Brain microvascular endothelial cell (primary cell): ENCODE results near the gene OLAH.

Source experiments
- DNase-seq: peaks from one replicate; pipeline ENCODE4 v3.0.0-alpha.2; 2020
- H3K27ac ChIP-seq: fragments of 250-450 bp; sonication (Bioruptor Pico); 2 replicates; pipeline ENCODE4 v1.5.1; 2020; ENCODE audit warnings: mild to moderate bottlenecking, moderate library complexity
- H3K27me3 ChIP-seq: fragments of 250-450 bp; sonication (Bioruptor Pico); replicated peaks from 2 replicates; pipeline ENCODE4 v1.5.1; 2020; ENCODE audit warnings: mild to moderate bottlenecking
- H3K36me3 ChIP-seq: fragments of 250-450 bp; sonication (Bioruptor Pico); replicated peaks from 2 replicates; pipeline ENCODE4 v1.5.1; 2020; ENCODE audit warnings: mild to moderate bottlenecking
- H3K4me3 ChIP-seq: 2 replicates; pipeline ENCODE4 v1.5.1; 2011; ENCODE audit warnings: low read depth, mild to moderate bottlenecking, control low read depth, low read length, moderate library complexity
- CTCF ChIP-seq: IDR thresholded peaks from 2 replicates; pipeline ENCODE4 v1.5.1; 2011; ENCODE audit warnings: low read depth, mild to moderate bottlenecking, moderate library complexity, low read length, control low read depth, inconsistent platforms; ENCODE audit errors: missing control alignments
- in situ Hi-C: cut with HindIII; loops from 2 replicates; pipeline ENCODE4 v1.10.0; 2017; ENCODE audit warnings: low sequenced_read_pairs, low pct_ligation_motif_present

The OLAH gene

GRCh38 chr10:15060638-15061037, 16.9 kb downstream of the OLAH start:
- no peak for DNase-seq
- no peak overlapping the region for H3K27ac ChIP-seq
- no peak for TF ChIP-seq CTCF
- H3K36me3 ChIP-seq: peaks cover 16% of the 10 kb centered on the region
- H3K27me3 ChIP-seq: no peaks in the 10 kb centered on the region
- in situ Hi-C loops: no loop called here
- H3K4me3 ChIP-seq: no peak overlapping the region

GRCh38 chr10:15067154-15067553, 23.4 kb downstream of the OLAH start:
- DNase-seq: no peak
- Histone ChIP-seq H3K36me3 (peaks cover 10% of the 10 kb centered on the region), H3K4me3 (no peak overlapping the region), H3K27ac (no peak overlapping the region), H3K27me3 (no peaks in the 10 kb centered on the region)
- TF ChIP-seq CTCF: no peak
- in situ Hi-C loops: no loop called here

GRCh38 chr10:15068802-15069201, 25.1 kb downstream of the OLAH start:
- no peak overlapping the region for H3K4me3 ChIP-seq
- DNase-seq: peak; percentile 77
- peaks cover 10% of the 10 kb centered on the region for H3K36me3 ChIP-seq
- H3K27me3 ChIP-seq: no peaks in the 10 kb centered on the region
- in situ Hi-C loops: no loop called here
- no peak for TF ChIP-seq CTCF
- no peak overlapping the region for H3K27ac ChIP-seq

- H3K4me3 ChIP-seq: no peak overlapping the region
- in situ Hi-C loops: no loop called here
Measured at GRCh38 chr10:15069230-15069629, 25.5 kb downstream of the OLAH start.

GRCh38 chr10:15072358-15072757, 28.6 kb downstream of the OLAH start:
- H3K27me3 ChIP-seq: no peaks in the 10 kb centered on the region
- H3K36me3 ChIP-seq: no peaks in the 10 kb centered on the region
- H3K27ac ChIP-seq: no peak overlapping the region
- TF ChIP-seq CTCF: no peak
- no peak overlapping the region for H3K4me3 ChIP-seq
- in situ Hi-C loops: no loop called here
- DNase-seq: no peak

More at GRCh38 chr10:15069230-15069629, 25.5 kb downstream of the OLAH start:
- H3K27ac ChIP-seq: no peak overlapping the region
- TF ChIP-seq CTCF: peak; percentile 29
- DNase-seq: no peak
- H3K36me3 ChIP-seq: peaks cover 9% of the 10 kb centered on the region
- no peaks in the 10 kb centered on the region for H3K27me3 ChIP-seq

- H3K27ac ChIP-seq: no peak overlapping the region
- TF ChIP-seq CTCF: no peak
- in situ Hi-C loops: no loop called here
- H3K27me3 ChIP-seq: no peaks in the 10 kb centered on the region
- no peak for DNase-seq
- H3K4me3 ChIP-seq: no peak overlapping the region
- H3K36me3 ChIP-seq: no peaks in the 10 kb centered on the region
Measured at GRCh38 chr10:15075421-15075820, 31.7 kb downstream of the OLAH start.
